Measurements from ENCODE around the gene EMD.
"Not testable (repeated sequence)": the region's sequence is repeated elsewhere in the genome, so short reads cannot be mapped to it uniquely, and the experiment has no call there.

EMD gene

GRCh38 chrX:154372612-154373022, 6.5 kb upstream of the EMD start:
- DNase-seq, result no peak

- no peak for DNase-seq
These were observed 5.5 kb upstream of the EMD start for GRCh38 chrX:154373340-154374306.

- DNase-seq, result no peak
These were observed 4.6 kb upstream of the EMD start, which contains the start of gene FLNA for GRCh38 chrX:154374313-154375155. FLNA (minus strand) TSS chrX:154374634; CDS start chrX:154371245, 3,389 bp downstream.

GRCh38 chrX:154375156-154375504, 4.0 kb upstream of the EMD start:
- no peak for DNase-seq

- no peak for DNase-seq
These were observed 2.3 kb upstream of the EMD start for GRCh38 chrX:154376774-154377173.

- no peak for DNase-seq
These were observed 866 bp upstream of the EMD start for GRCh38 chrX:154378059-154378798.

- no peak for DNase-seq
These were observed 465 bp downstream of the EMD start for GRCh38 chrX:154379569-154379951.

GRCh38 chrX:154380153-154380552, 1.1 kb downstream of the EMD start:
- DNase-seq, result no peak

GRCh38 chrX:154380787-154381186, 1.7 kb downstream of the EMD start:
- no peak for DNase-seq

GRCh38 chrX:154381271-154381670, 2.2 kb downstream of the EMD start:
- DNase-seq, result no peak

GRCh38 chrX:154382483-154383069, 3.5 kb downstream of the EMD start:
- no peak for DNase-seq

- no peak for DNase-seq
These were observed 4.5 kb downstream of the EMD start for GRCh38 chrX:154383359-154384283.

- DNase-seq, result no peak
These were observed 5.3 kb downstream of the EMD start for GRCh38 chrX:154384284-154384892.

GRCh38 chrX:154388094-154388493, 9.0 kb downstream of the EMD start:
- not testable (repeated sequence) for DNase-seq

- DNase-seq, result not testable (repeated sequence)
These were observed 9.6 kb downstream of the EMD start for GRCh38 chrX:154388649-154389048.

- DNase-seq, result not testable (repeated sequence)
These were observed 11.0 kb downstream of the EMD start for GRCh38 chrX:154389812-154390747.

GRCh38 chrX:154396363-154396762, 17.3 kb downstream of the EMD start:
- not testable (repeated sequence) for DNase-seq

- peak; percentile 51 for DNase-seq
These were observed 18.1 kb downstream of the EMD start for GRCh38 chrX:154396973-154397887.

Measured in activated gamma-delta T cell treated with Interleukin-2 at 50 U/mL for 16 hours (primary cell).